ENCODE data around the gene TNFRSF13B. TPM values are rescaled to one million over a fixed set of nuclear protein-coding genes. Genes with fewer than 3 reads are reported as not detected.
"Not testable (repeated sequence)": the region's sequence is repeated elsewhere in the genome, so short reads cannot be mapped to it uniquely, and the experiment has no call there.

The TNFRSF13B gene
- polyA plus RNA-seq (2013, experiment 1 of 2; ENCODE audit: insufficient read length), result not detected
- polyA plus RNA-seq (2013, experiment 2 of 2; ENCODE audit: insufficient read length), result not detected

DNA sequence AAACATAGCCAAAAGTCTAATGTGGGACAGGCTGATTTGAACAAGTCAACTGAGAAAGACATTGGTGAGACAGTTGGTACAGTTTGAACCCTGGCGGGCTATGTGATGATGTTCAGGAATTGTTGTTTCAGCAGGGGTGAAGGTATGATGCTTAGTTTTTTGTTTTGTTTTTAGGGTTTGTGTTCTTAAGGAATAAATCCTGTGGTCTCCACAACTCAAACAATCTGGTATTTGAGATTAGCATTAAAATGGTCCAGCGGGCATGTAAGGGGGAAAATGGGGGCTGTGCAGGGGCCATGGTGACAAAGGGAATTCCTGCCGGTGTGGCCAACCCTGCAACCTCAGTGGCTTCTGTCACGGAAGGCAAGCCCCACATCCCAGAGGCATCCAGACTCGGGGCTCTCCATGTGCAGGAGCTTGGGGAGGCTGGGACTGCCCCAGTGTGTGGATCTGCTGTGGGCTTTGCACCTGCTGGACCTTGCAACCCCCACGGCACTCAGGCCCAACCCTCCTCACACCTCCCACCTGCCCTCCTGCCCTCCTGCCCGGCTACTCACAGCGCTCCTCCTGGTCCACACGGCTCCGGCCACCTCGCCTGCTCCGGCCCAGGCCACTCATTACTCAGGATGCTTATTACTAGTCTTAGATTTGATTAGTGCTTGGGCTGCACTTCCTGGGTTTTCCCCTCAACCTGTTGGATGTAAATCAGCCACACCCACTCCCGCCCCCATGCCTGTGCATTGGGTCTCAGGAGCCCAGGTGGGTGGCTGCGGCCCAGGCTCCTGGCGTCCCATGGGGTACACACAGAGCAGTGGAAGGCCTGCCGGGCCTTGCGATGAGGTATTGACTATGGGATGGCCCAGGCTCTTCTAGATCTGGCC is at the start of gene TNFRSF13B:
TSS of gene TNFRSF13B (minus strand) at position 661 of the 881 bp plus-strand sequence. CDS start at position 618, 43 bp downstream.
- no peak for DNase-seq

GRCh38 chr17:17021194-17021863 is 49.4 kb upstream of the TNFRSF13B start:
- no peak for DNase-seq

- DNase-seq, result no peak
Observed at GRCh38 chr17:17020821-17021193, 48.9 kb upstream of the TNFRSF13B start.

- DNase-seq, result no peak
Observed at GRCh38 chr17:17019891-17020456, 48.1 kb upstream of the TNFRSF13B start.

DNA sequence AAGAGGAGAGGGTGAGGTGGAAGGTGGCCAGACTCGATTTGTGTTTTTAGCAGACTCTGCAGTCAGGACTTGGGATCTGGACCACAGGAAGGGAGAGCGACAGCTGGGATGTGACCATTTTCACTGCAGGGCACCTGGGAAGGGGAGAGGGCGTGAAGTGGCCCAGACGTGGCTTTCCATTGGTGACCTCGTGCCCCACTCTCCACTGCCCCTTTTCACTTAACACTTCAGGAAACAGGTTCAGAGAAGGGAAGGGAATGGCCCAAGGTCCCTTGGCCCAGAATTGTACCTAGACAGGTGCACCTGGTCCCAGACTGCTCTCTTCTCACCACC is 47.5 kb upstream of the TNFRSF13B start:
- DNase-seq, result no peak

GRCh38 chr17:17018612-17019429 is 46.9 kb upstream of the TNFRSF13B start:
- DNase-seq, result no peak

DNA sequence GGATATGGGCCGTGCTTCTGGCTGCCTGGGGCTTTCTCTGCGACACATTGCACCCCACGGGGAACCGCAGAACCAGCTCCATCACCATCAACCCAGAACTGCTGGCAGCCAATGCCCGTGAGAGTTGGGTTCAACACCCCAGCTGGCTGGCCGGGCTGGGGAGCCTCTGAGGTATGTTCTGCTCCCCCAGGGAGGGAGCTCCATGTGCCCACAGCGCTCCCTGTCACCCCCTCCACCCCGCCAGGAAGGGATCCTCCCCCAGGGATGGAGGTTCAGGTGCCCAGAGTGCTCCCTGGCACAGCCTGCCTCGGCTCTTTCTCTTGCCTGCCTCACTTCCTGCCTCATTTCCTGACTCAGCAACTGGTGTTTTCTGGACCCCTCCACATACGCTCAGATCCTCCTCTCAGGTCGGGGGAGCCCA is 46.1 kb upstream of the TNFRSF13B start:
- DNase-seq, result no peak

DNA sequence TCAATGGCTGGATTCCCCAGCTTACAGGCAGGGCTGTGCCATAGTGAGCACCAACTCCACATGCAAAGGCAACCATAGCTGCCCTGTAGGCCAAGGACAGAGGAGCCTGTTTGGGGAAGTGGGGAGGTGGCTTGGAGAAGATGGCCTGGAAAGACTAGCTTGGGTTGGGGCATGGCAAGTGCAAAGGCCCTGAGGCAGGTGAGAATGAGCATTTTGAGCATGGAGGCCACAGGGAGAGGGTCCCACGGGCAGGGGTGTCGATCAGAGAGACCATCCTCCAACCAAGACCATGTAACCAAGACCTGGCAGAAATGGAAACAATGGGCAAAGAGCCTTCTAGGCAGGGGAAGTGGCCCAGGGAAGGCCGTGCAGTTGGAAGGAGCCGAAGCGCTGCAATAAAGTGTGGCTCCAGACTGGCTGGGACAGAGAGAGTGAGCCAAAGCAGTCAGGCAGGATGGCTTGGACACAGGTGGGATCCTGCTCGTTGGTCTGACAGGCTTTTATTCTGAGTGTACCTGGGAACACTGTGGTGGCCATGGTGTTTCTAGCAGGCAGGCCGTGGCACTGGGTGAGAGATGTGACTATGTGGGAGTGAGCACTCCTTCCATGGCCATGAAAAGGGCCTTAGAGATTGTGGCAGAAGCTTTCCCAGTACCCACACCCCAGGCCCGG is 45.6 kb upstream of the TNFRSF13B start:
- no peak for DNase-seq

- DNase-seq, result not testable (repeated sequence)
Observed at GRCh38 chr17:17016199-17017197, 44.6 kb upstream of the TNFRSF13B start.

GRCh38 chr17:17015230-17015629 is 43.3 kb upstream of the TNFRSF13B start:
- DNase-seq, result no peak

GRCh38 chr17:17014748-17015124 is 42.8 kb upstream of the TNFRSF13B start:
- not testable (repeated sequence) for DNase-seq

DNA sequence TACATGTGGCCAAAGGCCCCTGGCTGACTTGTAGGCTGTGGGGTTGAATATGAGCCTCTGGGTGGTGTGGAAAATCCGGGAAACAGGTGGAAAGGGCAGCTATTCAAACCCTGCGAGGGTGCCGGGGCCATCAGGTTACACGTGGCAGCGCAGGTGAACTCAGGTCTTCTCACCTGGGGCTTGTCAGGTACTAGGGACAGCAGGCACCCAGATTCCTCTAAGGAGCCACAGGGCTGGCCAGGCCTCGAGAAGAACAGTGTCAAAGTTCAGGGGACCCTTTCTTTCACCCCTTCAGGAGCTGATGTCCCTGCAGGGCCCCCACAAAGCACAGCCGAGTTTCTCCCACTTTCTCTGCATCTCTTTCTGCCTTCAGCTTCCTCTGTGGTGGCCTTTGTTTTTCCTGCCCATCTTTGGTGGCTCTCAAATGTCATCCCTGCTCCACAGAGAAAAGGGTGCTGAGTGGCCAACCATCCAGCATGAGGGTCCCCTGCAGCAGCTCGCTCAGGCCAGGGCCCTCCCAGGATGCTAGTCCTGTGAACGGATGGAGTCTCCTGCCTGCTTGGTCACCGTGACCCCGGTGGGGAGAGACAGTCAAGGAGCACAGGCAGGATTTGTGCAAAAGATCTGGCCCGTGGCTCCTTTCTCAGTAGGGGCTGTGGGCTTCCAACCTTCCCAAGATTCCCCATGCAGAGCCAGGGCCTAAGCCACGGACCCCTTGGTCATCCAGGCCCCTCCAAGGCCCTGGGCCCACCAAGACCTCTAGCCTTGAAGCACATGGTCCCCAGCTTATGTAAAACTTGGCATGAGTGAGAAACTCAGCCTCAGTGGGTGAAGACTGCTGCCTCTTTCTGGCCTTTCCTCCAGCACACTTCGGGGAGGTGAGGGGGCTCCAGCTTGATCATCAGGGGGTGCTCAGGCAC is 42.2 kb upstream of the TNFRSF13B start:
- DNase-seq, result not testable (repeated sequence)

- peak; percentile 92 for DNase-seq
Observed at GRCh38 chr17:17011043-17011907, 39.4 kb upstream of the TNFRSF13B start.

DNA sequence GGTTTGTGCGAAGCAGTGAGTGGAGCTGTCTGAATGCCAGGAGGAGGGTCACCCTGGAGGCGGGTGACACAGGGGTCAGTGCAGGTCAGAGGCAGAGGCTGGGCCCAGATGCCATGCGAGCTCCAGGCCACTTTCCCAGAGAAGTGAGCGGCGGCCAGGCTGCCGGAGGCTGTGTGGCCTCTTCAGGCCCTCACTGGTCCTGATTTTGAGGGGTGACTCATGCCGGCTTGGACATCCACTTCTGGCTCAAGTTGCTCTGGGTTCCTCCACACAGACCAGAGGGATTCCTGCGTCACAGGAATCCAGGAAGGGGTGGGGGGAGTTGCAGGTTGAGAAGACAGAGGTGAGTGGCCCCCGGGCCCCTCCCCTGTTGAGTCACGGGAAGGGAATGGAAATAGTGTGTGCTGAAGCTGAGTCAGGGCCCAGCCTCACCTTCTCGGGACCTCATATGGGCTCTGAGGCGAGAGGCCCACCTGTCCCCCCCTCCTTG is 38.7 kb upstream of the TNFRSF13B start:
- not testable (repeated sequence) for DNase-seq

DNA sequence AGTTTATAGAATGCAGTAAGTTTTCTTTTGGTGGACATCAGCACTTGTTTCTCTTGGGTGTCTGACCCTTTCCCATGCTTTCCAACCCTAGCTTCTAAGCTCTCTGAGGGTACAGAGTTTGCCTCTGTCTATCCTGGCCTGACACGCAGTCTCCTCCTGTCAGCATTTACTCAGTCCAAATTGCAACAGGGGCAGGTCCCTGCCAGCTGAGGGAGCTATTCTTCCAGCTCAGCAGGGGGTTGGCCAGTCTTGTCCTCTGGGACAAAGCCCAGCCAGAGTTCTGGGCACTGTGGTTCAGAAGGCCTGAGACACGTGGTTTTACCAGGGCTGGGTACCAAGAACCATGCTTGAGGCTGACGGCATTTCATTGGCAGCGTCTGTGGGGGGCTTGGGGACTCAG is 38.1 kb upstream of the TNFRSF13B start:
- DNase-seq, result not testable (repeated sequence)

DNA sequence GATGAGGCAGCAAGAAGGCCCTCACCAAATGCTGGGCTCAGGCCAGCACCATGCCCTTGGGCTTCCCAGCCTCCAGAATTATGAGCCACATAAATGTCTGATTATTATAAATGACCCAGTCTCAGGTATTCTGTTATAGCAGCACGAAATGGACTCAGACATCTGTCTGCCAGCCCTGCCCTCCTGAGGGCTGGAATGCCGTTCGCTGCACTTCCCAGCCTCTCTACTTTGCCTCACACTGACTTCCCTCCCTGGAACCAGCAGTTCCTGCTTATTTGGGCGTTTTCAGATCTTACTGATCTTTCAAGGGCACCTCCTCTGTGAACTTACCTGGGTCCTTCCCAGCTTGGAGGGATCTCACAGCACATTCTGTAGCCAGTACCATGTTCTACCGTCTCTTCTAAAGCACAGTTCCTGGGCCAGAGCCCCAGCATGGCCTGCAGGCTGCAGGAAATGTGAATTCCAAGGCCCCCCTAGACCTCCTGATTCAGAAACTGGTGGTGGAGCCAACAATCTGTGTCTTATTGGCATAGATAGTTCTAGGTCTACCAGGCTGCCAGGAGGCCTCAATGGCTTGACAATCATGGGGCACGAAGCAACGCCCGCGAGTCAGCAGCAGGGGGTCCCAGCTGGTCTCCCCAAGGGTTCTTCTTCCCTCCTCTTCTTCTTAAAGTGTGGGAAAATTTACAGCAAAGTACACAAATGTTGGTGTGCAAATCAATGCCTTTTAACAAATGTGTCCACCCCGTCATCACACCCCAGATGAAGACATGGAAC is 36.9 kb upstream of the TNFRSF13B start:
- not testable (repeated sequence) for DNase-seq

- not testable (repeated sequence) for DNase-seq
Observed at GRCh38 chr17:17007891-17008290, 36.0 kb upstream of the TNFRSF13B start.
